T-helper 17 cell (primary cell): ENCODE data around the gene KLHDC8A. TPM values are rescaled to one million over a fixed set of nuclear protein-coding genes. Genes with fewer than 3 reads are reported as not detected.
"Not testable (repeated sequence)": the region's sequence is repeated elsewhere in the genome, so short reads cannot be mapped to it uniquely, and the experiment has no call there.

Experiments used
- ATAC-seq: fragments of 150-1000 bp; cut with Tn5 transposase; 2 replicates; pipeline ENCODE4 v1.10.0; 2021; ENCODE audit warnings: mild to moderate bottlenecking, moderate library complexity
- DNase-seq, 3 donors: peaks; one replicate each; pipeline versions ENCODE4 v3.0.0 to v3.0.0-alpha.2; 2020 to 2021
- H3K9me3 ChIP-seq: one replicate; pipeline ENCODE4 v1.7.0; 2013; ENCODE audit warnings: low read length, mild to moderate bottlenecking; ENCODE audit not compliant: control insufficient read depth, poor library complexity, severe bottlenecking
- H3K27ac Mint-ChIP-seq: one replicate; pipeline ENCODE4 v1.8.0; 2022; ENCODE audit warnings: mild to moderate bottlenecking, moderate library complexity, mixed read lengths
- H3K27me3 Mint-ChIP-seq: one replicate; pipeline ENCODE4 v1.8.0; 2022; ENCODE audit warnings: mixed read lengths
- H3K36me3 Mint-ChIP-seq: one replicate; pipeline ENCODE4 v1.8.0; 2022; ENCODE audit warnings: low read depth, mixed read lengths
- H3K4me1 Mint-ChIP-seq: one replicate; pipeline ENCODE4 v1.8.0; 2022; ENCODE audit warnings: mild to moderate bottlenecking, mixed read lengths
- H3K4me3 Mint-ChIP-seq: one replicate; pipeline ENCODE4 v1.8.0; 2022; ENCODE audit warnings: mild to moderate bottlenecking, moderate library complexity, mixed read lengths
- total RNA-seq, 4 donors: library from RNA in 2 of 4; stranded (reverse) in 2 of 4; gene quantifications; one replicate each; pipeline ENCODE4 v1.2.3 and lab custom pipeline; 2022 to 2026

The KLHDC8A gene
- total RNA-seq, 2 donors from 2014 or later: not detected

DNA sequence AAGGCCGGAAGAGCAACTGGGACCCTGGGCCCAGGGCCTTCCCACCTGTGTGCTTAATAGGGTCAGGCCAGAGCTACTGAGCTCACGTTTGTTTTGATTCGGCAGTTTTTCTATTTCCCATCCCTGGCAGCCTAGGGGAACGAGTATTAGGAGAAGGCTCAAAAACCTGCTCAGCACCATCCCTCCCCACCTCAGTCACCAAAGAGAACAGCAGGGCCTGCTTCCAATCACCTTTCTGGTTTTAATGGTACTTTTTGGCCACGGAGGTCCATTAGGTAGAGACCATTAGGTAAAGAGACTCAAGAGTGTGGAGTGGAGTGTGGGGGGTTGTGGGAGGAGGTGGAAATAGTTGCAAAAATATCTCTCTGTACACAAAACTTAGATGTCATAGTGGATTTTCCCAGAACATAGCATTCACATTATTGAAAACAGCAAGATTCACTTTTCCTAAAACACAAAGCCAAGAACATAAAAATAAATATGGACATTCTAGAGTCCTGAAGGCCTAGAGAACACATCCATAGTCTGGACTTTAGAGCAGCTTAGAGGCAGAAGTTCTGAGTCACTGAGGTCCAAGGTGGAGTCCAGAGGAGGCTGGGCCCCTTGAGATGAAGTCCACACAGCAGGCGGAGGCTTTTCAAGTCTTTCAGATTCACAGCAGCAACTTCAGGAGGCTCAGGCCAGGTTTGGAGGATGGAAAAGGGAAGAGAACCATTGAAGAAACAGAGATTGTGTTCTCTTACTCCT, 54.7 kb downstream of the KLHDC8A start:
- no peaks in the 10 kb centered on the region for H3K9me3 ChIP-seq
- H3K4me1 Mint-ChIP-seq: peaks cover 29% of the 10 kb centered on the region
- no peak overlapping the region for H3K4me3 Mint-ChIP-seq
- H3K36me3 Mint-ChIP-seq: peaks cover 12% of the 10 kb centered on the region
- H3K27ac Mint-ChIP-seq: no peak overlapping the region
- H3K27me3 Mint-ChIP-seq: no peaks in the 10 kb centered on the region
- no peak for DNase-seq
- ATAC-seq: no peak

- peaks cover 30% of the 10 kb centered on the region for H3K4me1 Mint-ChIP-seq
Observed at GRCh38 chr1:205301205-205301821, 55.4 kb downstream of the KLHDC8A start.

GRCh38 chr1:205300149-205300548, 56.6 kb downstream of the KLHDC8A start:
- Mint-ChIP-seq H3K27me3 (no peaks in the 10 kb centered on the region), H3K27ac (no peak overlapping the region), H3K4me1 (peaks cover 36% of the 10 kb centered on the region), H3K36me3 (peaks cover 8% of the 10 kb centered on the region), H3K4me3 (no peak overlapping the region)
- DNase-seq (no peak), ATAC-seq (no peak)
- H3K9me3 ChIP-seq: no peaks in the 10 kb centered on the region

More at GRCh38 chr1:205301205-205301821, 55.4 kb downstream of the KLHDC8A start:
- Mint-ChIP-seq H3K27me3 (no peaks in the 10 kb centered on the region), H3K27ac (peak overlapping the region; percentile 43), H3K36me3 (peaks cover 12% of the 10 kb centered on the region), H3K4me3 (no peak overlapping the region)
- ATAC-seq (no peak), DNase-seq (no peak)
- no peaks in the 10 kb centered on the region for H3K9me3 ChIP-seq

GRCh38 chr1:205298191-205298994, 58.3 kb downstream of the KLHDC8A start:
- DNase-seq (no peak), ATAC-seq (no peak)
- Mint-ChIP-seq H3K36me3 (peaks cover 3% of the 10 kb centered on the region), H3K27me3 (no peaks in the 10 kb centered on the region), H3K27ac (no peak overlapping the region), H3K4me3 (no peak overlapping the region), H3K4me1 (peaks cover 40% of the 10 kb centered on the region)
- no peaks in the 10 kb centered on the region for H3K9me3 ChIP-seq

DNA sequence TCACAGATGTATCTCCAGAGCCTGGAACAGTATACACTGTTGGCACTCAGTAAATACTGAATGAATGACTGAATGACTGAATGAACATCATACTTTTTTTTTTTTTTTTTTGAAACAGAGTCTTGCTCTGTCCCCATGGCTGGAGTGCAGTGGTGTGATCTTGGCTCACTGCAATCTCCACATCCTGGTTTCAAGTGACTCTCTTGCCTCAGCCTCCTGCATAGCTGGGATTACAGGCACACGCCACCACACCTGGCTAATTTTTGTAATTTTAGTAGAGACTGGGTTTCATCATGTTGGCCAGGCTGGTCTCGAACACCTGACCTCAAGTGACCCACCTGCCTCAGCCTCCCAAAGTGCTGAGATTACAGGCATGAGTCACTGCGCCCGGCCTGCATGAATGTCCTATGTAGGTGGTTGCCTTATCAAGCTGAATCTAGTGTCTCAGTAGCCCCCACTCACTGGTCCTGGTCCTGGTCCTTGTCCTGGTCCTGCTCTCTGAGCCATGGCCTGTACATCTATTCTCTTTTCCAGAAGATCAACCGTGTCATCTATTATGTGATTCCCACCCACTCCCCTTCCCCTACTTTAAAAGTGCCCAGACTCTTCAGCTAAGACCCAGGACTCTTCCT, 59.1 kb downstream of the KLHDC8A start:
- peak overlapping the region; percentile 47 for H3K4me3 Mint-ChIP-seq
- H3K27me3 Mint-ChIP-seq, H3K9me3 ChIP-seq, DNase-seq, H3K36me3 Mint-ChIP-seq, ATAC-seq: not testable (repeated sequence)
- peak overlapping the region; percentile 54 for H3K27ac Mint-ChIP-seq
- H3K4me1 Mint-ChIP-seq: peaks cover 41% of the 10 kb centered on the region

DNA sequence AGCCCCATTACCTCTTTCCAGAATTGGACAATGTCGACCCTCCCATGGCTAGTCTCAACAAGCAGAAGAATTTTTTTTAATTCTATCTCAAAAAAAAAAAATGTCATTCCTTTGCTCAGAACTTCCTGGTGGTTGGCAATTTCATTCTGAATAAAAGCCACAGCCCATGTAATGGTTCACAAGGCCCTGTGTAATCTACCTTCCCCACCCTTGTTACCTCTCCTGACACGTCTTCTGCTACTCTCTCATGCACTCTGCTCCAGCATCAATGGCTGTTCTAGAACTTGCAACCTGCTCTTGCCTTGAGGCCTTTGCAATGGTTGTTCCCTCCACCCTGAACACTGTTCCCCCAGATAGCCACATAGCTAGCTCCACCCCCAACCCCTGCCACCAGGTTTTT, 60.6 kb downstream of the KLHDC8A start:
- DNase-seq: no peak
- Mint-ChIP-seq H3K4me3 (peak overlapping the region; percentile 37), H3K36me3 (no peaks in the 10 kb centered on the region), H3K4me1 (peaks cover 46% of the 10 kb centered on the region), H3K27ac (peak overlapping the region; percentile 80), H3K27me3 (no peaks in the 10 kb centered on the region)
- ATAC-seq: no peak
- no peaks in the 10 kb centered on the region for H3K9me3 ChIP-seq

GRCh38 chr1:205294934-205295333, 61.8 kb downstream of the KLHDC8A start:
- no peaks in the 10 kb centered on the region for H3K27me3 Mint-ChIP-seq
- H3K4me1 Mint-ChIP-seq: peaks cover 44% of the 10 kb centered on the region
- no peak for ATAC-seq
- DNase-seq: no peak
- H3K36me3 Mint-ChIP-seq: no peaks in the 10 kb centered on the region
- H3K9me3 ChIP-seq: no peaks in the 10 kb centered on the region
- H3K4me3 Mint-ChIP-seq: no peak overlapping the region
- no peak overlapping the region for H3K27ac Mint-ChIP-seq

DNA sequence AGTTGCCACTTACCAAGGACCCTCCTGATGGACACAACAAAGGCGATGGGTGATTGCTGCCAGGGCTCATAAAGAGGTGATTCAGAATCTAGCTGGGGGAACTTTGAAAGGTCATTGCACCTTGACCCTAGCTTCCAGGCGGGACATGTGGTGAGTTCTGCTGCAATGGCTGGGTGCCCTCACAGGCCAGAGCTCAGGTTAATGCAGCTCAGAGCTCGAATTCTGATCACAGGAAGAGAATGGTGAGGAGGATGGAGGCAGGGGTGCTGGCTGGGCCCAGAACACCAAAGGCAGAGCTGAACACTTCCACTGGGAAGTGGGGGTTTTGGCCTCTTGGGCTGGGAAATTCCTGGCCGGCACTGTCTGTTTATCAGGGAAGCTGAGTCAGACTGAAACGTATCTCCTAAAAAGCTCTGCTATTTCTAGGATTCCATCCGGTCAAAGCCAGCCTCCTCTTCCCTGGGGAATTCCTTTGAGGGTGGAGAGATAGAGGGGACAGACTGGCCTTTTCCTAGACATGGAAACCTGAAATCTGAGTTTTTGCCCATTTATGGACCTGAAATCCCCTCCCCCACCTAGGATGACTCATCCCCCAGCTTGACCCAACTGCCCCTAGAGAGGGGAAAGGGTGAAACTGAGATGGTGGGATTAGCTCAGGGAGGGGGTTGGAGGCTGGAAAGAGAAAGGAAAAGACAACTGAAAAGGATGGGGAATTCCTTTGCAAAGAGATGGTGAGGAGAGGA, 62.4 kb downstream of the KLHDC8A start:
- ATAC-seq: no peak
- no peak overlapping the region for H3K4me3 Mint-ChIP-seq
- no peaks in the 10 kb centered on the region for H3K9me3 ChIP-seq
- H3K4me1 Mint-ChIP-seq: peaks cover 43% of the 10 kb centered on the region
- H3K27me3 Mint-ChIP-seq: no peaks in the 10 kb centered on the region
- no peaks in the 10 kb centered on the region for H3K36me3 Mint-ChIP-seq
- no peak for DNase-seq
- H3K27ac Mint-ChIP-seq: no peak overlapping the region

DNA sequence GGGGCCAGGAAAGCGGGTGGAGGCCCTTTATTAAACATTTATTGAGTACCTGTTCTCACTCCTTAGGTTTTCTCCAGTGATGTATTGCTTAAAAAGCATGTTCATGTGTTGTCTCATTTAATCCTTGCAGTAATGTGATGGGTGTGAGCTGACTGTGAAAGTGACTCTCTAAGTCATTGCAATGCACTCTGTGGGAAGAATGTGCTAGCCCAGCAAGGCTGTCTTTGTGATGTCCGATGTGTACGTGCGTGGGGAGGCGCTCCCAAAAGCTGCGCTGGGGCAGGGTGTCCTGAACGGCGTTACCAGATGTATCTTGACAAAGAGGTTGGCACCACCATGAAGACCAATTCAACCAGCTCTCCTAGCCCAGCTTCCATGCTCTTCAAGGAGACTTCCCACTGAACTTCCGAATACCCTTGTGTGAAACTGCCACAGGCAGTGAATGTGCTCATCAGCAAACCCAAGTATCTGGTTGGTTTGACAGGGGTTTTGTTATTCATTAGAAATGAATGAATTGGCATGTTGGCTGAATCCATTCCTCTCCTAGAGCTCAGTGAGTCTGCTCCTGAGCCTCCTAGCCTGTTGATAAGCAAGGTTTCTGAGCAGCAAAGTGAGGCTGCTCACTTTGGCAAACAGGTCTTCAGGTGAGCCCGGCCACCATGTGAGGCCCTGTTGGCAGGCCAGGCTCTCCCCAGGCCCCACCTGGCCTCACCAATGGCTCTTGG, 63.2 kb downstream of the KLHDC8A start:
- peaks cover 50% of the 10 kb centered on the region for H3K4me1 Mint-ChIP-seq
- DNase-seq (no peak), ATAC-seq (no peak)
- H3K27ac Mint-ChIP-seq: no peak overlapping the region
- H3K27me3 Mint-ChIP-seq: no peaks in the 10 kb centered on the region
- H3K36me3 Mint-ChIP-seq: no peaks in the 10 kb centered on the region
- H3K9me3 ChIP-seq: no peaks in the 10 kb centered on the region
- no peak overlapping the region for H3K4me3 Mint-ChIP-seq

DNA sequence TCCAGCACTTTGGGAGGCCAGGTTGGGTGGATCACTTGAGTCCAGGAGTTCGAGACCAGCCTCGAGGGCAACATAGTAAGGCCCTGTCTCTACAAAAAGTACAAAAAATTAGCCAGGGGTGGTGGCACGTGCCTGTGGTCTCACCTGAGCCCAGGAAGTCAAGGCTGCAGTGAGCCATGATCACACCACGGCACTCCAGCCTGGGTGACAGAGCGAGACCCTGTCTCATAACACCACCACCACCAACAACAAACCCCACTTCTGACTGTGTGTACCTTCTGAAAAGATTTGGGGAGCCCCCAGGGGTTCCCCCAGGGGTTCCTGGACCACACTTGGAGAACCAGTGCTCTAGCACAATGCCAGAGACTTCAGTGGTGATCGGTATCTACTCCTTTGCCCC, 65.1 kb downstream of the KLHDC8A start:
- H3K9me3 ChIP-seq: no peaks in the 10 kb centered on the region
- H3K27me3 Mint-ChIP-seq: no peaks in the 10 kb centered on the region
- H3K4me1 Mint-ChIP-seq: peaks cover 55% of the 10 kb centered on the region
- ATAC-seq: no peak
- H3K27ac Mint-ChIP-seq: peak overlapping the region; percentile 80
- no peak for DNase-seq
- no peak overlapping the region for H3K4me3 Mint-ChIP-seq
- no peaks in the 10 kb centered on the region for H3K36me3 Mint-ChIP-seq

- H3K4me1 Mint-ChIP-seq: peaks cover 66% of the 10 kb centered on the region
- no peaks in the 10 kb centered on the region for H3K27me3 Mint-ChIP-seq
- peak overlapping the region; percentile 99 for H3K27ac Mint-ChIP-seq
- ATAC-seq (peak; percentile 70), DNase-seq (peak; percentile 49 to 68 (median 54))
- no peaks in the 10 kb centered on the region for H3K36me3 Mint-ChIP-seq
- H3K4me3 Mint-ChIP-seq: peak overlapping the region; percentile 93
- H3K9me3 ChIP-seq: no peaks in the 10 kb centered on the region
Observed at GRCh38 chr1:205287767-205288559, 68.8 kb downstream of the KLHDC8A start.
